ENCODE data around the gene EPHA3. TPM values are rescaled to one million over a fixed set of nuclear protein-coding genes. Genes with fewer than 3 reads are reported as not detected.

Gene EPHA3
- total RNA-seq, 1 experiment from 2014 or later = 21.5 TPM

DNA sequence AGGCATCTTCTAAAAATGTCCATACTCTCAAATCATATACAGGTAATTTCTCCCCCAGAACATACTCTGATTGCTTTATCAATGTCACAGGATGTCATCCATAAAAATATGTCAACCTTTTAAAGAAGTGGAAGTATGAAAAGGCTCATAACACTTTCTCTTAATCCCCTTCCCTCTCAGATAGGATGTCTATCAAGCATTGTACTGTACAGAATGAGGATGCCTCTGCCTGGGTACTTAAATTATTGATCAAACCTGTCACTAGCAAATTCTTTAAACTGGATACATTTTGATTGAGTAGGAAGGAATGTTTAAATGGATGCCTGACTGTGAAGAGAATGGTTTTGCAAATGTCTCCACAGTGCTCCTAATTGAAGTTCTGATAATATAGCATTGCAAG lies 168.7 kb downstream of the EPHA3 start:
- H3K27me3 ChIP-seq (replicated peaks; ENCODE audit: insufficient read depth, low read depth, low read length, poor library complexity) = no peaks in the 10 kb centered on the region
- peaks cover 45% of the 10 kb centered on the region for H3K4me1 ChIP-seq (ENCODE audit: insufficient read depth, low read length, poor library complexity, severe bottlenecking)
- ChIA-PET POLR2A (ENCODE audit: low non-redundant PET) (no interaction called here), CTCF (no interaction called here)
- no peaks in the 10 kb centered on the region for H3K9me3 ChIP-seq (ENCODE audit: low read depth, low read length, poor library complexity, severe bottlenecking)
- H3K4me3 ChIP-seq (ENCODE audit: low read depth, low read length, poor library complexity, severe bottlenecking) = no peak overlapping the region
- H3K27ac ChIP-seq (ENCODE audit: low read depth, low read length, poor library complexity, severe bottlenecking) = no peak overlapping the region
- intact Hi-C loops (cut with micrococcal nuclease; ENCODE audit: unreplicated experiment) = no loop called here
- TF ChIP-seq EZH2 (IDR thresholded peaks at IDR 0.05; ENCODE audit: borderline replicate concordance, low read depth, low read length, poor library complexity, severe bottlenecking) = no peak
- TF ChIP-seq, protein P1, sequence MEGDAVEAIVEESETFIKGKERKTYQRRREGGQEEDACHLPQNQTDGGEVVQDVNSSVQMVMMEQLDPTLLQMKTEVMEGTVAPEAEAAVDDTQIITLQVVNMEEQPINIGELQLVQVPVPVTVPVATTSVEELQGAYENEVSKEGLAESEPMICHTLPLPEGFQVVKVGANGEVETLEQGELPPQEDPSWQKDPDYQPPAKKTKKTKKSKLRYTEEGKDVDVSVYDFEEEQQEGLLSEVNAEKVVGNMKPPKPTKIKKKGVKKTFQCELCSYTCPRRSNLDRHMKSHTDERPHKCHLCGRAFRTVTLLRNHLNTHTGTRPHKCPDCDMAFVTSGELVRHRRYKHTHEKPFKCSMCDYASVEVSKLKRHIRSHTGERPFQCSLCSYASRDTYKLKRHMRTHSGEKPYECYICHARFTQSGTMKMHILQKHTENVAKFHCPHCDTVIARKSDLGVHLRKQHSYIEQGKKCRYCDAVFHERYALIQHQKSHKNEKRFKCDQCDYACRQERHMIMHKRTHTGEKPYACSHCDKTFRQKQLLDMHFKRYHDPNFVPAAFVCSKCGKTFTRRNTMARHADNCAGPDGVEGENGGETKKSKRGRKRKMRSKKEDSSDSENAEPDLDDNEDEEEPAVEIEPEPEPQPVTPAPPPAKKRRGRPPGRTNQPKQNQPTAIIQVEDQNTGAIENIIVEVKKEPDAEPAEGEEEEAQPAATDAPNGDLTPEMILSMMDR (conservative IDR thresholded peaks at IDR 0.05; ENCODE audit: low read depth, low read length) = no peak
- DNase-seq (ENCODE audit: low spot score) = no peak
- H3K36me3 ChIP-seq (ENCODE audit: insufficient read depth, low read length, poor library complexity, severe bottlenecking) = no peaks in the 10 kb centered on the region
- BruUV-seq (replicated peaks) = no TSS peak

DNA sequence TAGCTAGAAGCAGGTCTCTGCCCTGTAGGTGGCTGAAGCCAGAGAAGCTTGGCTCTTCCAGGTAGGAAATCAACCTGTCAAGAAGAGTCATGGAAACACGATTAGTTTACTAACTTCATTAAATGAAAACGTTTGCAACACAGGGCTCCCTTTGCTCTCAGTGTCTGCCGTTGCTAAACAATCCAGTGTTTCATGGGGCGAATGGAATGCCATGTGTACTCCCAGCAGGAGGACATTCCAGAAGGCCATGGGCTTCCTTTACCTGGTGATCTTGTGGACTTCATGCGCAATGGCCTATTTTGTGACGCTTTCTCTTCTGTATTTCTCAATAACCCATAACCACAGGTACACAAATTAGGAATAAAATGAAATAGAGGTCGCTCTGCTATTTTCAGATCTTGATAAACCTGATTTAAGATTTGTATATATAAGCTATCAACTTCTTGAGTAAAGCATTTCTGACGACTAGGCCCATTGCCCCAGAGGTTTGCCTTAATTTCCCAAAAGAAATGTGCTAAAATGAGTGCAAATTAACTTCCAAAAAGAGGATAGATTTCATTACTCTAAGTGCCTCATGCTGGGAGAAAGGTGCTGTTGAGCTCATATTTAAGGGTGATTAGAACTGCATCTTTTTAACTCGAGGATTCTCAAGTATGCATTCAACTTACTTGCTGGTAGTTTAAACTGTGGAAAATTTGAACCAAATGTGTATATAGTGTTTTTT lies 171.0 kb downstream of the EPHA3 start:
- CTCF ChIA-PET = no interaction called here
- Histone ChIP-seq H3K9me3 (ENCODE audit: low read depth, low read length, poor library complexity, severe bottlenecking) (no peaks in the 10 kb centered on the region), H3K4me3 (ENCODE audit: low read depth, low read length, poor library complexity, severe bottlenecking) (no peak overlapping the region), H3K27me3 (replicated peaks; ENCODE audit: insufficient read depth, low read depth, low read length, poor library complexity) (no peaks in the 10 kb centered on the region), H3K27ac (ENCODE audit: low read depth, low read length, poor library complexity, severe bottlenecking) (no peak overlapping the region), H3K4me1 (ENCODE audit: insufficient read depth, low read length, poor library complexity, severe bottlenecking) (peaks cover 44% of the 10 kb centered on the region), H3K36me3 (ENCODE audit: insufficient read depth, low read length, poor library complexity, severe bottlenecking) (no peaks in the 10 kb centered on the region)
- no peak for TF ChIP-seq EZH2 (IDR thresholded peaks at IDR 0.05; ENCODE audit: borderline replicate concordance, low read depth, low read length, poor library complexity, severe bottlenecking)
- TF ChIP-seq, protein P1 (conservative IDR thresholded peaks at IDR 0.05; ENCODE audit: low read depth, low read length) = no peak
- POLR2A ChIA-PET (ENCODE audit: low non-redundant PET) = no interaction called here
- intact Hi-C loops (cut with micrococcal nuclease; ENCODE audit: unreplicated experiment) = no loop called here
- no TSS peak for BruUV-seq (replicated peaks)
- peak; percentile 19 for DNase-seq (ENCODE audit: low spot score)

DNA sequence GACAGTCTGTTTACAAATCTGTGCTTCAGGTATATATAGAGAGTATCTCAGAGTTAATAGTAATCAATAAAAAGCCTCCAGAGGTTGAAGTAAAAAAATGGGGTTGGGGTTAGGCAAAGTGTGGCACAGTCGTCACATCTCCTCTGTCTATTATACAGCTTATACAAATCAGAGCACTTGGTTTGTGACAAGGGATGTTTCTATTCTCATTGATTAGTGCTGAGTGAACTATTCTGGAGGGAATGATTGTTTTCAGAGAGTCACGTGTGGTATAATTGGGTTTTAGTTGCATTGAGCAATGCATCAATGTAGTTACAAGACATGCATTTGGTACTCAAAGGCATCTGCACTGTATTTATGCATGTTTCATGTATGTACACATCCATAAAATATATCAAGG lies 172.9 kb downstream of the EPHA3 start:
- POLR2A ChIA-PET (ENCODE audit: low non-redundant PET) = no interaction called here

More for the DNA sequence above, 172.9 kb downstream of the EPHA3 start:
- Histone ChIP-seq H3K36me3 (ENCODE audit: insufficient read depth, low read length, poor library complexity, severe bottlenecking) (no peaks in the 10 kb centered on the region), H3K27ac (ENCODE audit: low read depth, low read length, poor library complexity, severe bottlenecking) (no peak overlapping the region), H3K4me1 (ENCODE audit: insufficient read depth, low read length, poor library complexity, severe bottlenecking) (peaks cover 49% of the 10 kb centered on the region), H3K27me3 (replicated peaks; ENCODE audit: insufficient read depth, low read depth, low read length, poor library complexity) (no peaks in the 10 kb centered on the region), H3K9me3 (ENCODE audit: low read depth, low read length, poor library complexity, severe bottlenecking) (no peaks in the 10 kb centered on the region), H3K4me3 (ENCODE audit: low read depth, low read length, poor library complexity, severe bottlenecking) (no peak overlapping the region)
- BruUV-seq (replicated peaks) = no TSS peak
- DNase-seq (ENCODE audit: low spot score) = no peak
- intact Hi-C loops (cut with micrococcal nuclease; ENCODE audit: unreplicated experiment) = no loop called here
- CTCF ChIA-PET = no interaction called here
- TF ChIP-seq, protein P1 (conservative IDR thresholded peaks at IDR 0.05; ENCODE audit: low read depth, low read length) = no peak
- no peak for TF ChIP-seq EZH2 (IDR thresholded peaks at IDR 0.05; ENCODE audit: borderline replicate concordance, low read depth, low read length, poor library complexity, severe bottlenecking)

Data from A673 (cell line).